ENCODE data around the gene ARFIP1.

The ARFIP1 gene

GRCh38 chr4:152929888-152930287 lies 150.1 kb downstream of the ARFIP1 start:
- no peak for TF ChIP-seq CTCF (IDR thresholded peaks at IDR 0.05; ENCODE audit: low read depth, low read length)
- no peak for DNase-seq (ENCODE audit: extremely low read depth, low read depth)

- no peak for DNase-seq (ENCODE audit: extremely low read depth, low read depth)
- TF ChIP-seq CTCF (IDR thresholded peaks at IDR 0.05; ENCODE audit: low read depth, low read length): no peak
Measured at GRCh38 chr4:152935143-152935542, 155.4 kb downstream of the ARFIP1 start.

GRCh38 chr4:152935631-152936445 lies 156.1 kb downstream of the ARFIP1 start, which contains the start of gene FHDC1:
Gene FHDC1 (plus strand): TSS chr4:152936323. CDS start chr4:152943058, 6,735 bp downstream.
- TF ChIP-seq CTCF (IDR thresholded peaks at IDR 0.05; ENCODE audit: low read depth, low read length): no peak
- DNase-seq (ENCODE audit: extremely low read depth, low read depth): no peak

GRCh38 chr4:152936446-152937335 lies 156.9 kb downstream of the ARFIP1 start:
- TF ChIP-seq CTCF (IDR thresholded peaks at IDR 0.05; ENCODE audit: low read depth, low read length): no peak; the same call in 1 of the 2 replicates
- DNase-seq (ENCODE audit: extremely low read depth, low read depth): no peak

- no peak for TF ChIP-seq CTCF (IDR thresholded peaks at IDR 0.05; ENCODE audit: low read depth, low read length)
- DNase-seq (ENCODE audit: extremely low read depth, low read depth): no peak
Measured at GRCh38 chr4:152937336-152938236, 157.8 kb downstream of the ARFIP1 start.

- DNase-seq (ENCODE audit: extremely low read depth, low read depth): no peak
- TF ChIP-seq CTCF (IDR thresholded peaks at IDR 0.05; ENCODE audit: low read depth, low read length): no peak
Measured at GRCh38 chr4:152938237-152938947, 158.6 kb downstream of the ARFIP1 start.

All from AG09319 (cell line).